Measurements from ENCODE around the gene TRIM50. TPM values are rescaled to one million over a fixed set of nuclear protein-coding genes. Genes with fewer than 3 reads are reported as not detected.
A peak's percentile ranks its signal among the peaks of the same experiment; 100 is the strongest.

The TRIM50 gene
- total and polyA plus RNA-seq, 2 of the 13 experiments (the other 11 are each of a cell fraction or from before 2014, with no cell fraction given): 4.2 to 24.5 TPM

DNA sequence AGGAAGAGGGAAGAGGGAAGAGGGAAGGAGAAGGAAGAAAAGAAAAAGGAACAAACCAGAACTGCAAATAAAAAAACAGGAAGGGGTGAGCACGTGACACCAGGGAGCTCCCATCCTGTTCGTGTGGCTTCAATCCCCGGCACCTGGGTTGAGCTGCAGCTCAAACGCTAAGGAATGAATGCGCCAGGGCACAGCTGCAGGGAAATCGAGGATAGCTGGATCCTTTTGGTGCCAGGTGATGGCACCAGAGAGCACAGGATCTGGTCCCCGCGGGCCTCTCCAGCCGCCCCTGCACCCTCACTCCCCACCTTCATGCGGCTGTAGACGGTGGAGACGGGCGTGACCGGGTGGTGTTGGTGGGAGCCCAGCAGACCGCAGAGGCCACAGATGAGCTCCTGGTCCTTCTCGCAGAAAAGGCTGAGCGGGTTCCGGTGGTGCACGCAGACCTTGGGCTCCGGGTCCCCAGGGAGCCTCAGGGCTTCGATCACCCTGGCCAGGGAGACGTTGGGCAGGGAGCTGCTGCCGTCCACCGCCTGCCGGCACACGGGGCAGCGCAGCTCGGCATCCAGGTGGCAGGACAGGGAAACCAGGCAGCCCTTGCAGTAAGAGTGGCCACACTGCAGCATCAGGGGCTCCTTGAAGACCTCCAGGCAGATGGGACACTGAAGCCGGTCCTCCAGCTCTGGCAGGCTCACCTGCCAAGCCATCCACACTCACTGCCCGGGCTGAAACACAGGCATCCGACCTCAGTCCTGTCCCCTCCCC is 3.6 kb downstream of the TRIM50 start (continued):
- TF ChIP-seq GABPB1 (CRISPR knock-in tag; IDR thresholded peaks at IDR 0.05) (peak; percentile 57; the same call in 1 of the 2 replicates), HOXA3 (CRISPR knock-in tag; IDR thresholded peaks at IDR 0.05) (peak; percentile 23; the same call in 1 of the 2 replicates), ETV5 (CRISPR knock-in tag; IDR thresholded peaks at IDR 0.05; ENCODE audit: borderline replicate concordance) (peak; percentile 16; the same call in 1 of the 2 replicates), ZNF292 (CRISPR knock-in tag; IDR thresholded peaks at IDR 0.05; ENCODE audit: borderline replicate concordance, low read depth) (peak; percentile 59; the same call in 1 of the 2 replicates), ZNF768 (CRISPR knock-in tag; IDR thresholded peaks at IDR 0.05) (0 out of 2 replicates have a peak, but pooled peaks have one; percentile 32), DR1 (CRISPR knock-in tag; IDR thresholded peaks at IDR 0.05) (0 out of 2 replicates have a peak, but pooled peaks have one; percentile 26), ZFX (CRISPR knock-in tag; IDR thresholded peaks at IDR 0.05; ENCODE audit: low read depth) (peak; percentile 47), NFKB2 (CRISPR knock-in tag; IDR thresholded peaks at IDR 0.05; ENCODE audit: borderline replicate concordance) (peak; percentile 68; the same call in 1 of the 2 replicates)
- TF ChIP-seq, protein P1, sequence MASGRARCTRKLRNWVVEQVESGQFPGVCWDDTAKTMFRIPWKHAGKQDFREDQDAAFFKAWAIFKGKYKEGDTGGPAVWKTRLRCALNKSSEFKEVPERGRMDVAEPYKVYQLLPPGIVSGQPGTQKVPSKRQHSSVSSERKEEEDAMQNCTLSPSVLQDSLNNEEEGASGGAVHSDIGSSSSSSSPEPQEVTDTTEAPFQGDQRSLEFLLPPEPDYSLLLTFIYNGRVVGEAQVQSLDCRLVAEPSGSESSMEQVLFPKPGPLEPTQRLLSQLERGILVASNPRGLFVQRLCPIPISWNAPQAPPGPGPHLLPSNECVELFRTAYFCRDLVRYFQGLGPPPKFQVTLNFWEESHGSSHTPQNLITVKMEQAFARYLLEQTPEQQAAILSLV (CRISPR knock-in tag; IDR thresholded peaks at IDR 0.05; ENCODE audit: borderline replicate concordance): 0 out of 2 replicates have a peak, but pooled peaks have one; percentile 38
- TF ChIP-seq, protein P2, sequence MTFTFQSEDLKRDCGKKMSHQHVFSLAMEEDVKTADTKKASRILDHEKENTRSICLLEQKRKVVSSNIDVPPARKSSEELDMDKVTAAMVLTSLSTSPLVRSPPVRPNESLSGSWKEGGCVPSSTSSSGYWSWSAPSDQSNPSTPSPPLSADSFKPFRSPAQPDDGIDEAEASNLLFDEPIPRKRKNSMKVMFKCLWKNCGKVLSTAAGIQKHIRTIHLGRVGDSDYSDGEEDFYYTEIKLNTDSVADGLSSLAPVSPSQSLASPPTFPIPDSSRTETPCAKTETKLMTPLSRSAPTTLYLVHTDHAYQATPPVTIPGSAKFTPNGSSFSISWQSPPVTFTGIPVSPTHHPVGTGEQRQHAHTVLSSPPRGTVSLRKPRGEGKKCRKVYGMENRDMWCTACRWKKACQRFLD (CRISPR knock-in tag; IDR thresholded peaks at IDR 0.05; ENCODE audit: borderline replicate concordance): 0 out of 2 replicates have a peak, but pooled peaks have one; percentile 60
- TF ChIP-seq, protein P3, sequence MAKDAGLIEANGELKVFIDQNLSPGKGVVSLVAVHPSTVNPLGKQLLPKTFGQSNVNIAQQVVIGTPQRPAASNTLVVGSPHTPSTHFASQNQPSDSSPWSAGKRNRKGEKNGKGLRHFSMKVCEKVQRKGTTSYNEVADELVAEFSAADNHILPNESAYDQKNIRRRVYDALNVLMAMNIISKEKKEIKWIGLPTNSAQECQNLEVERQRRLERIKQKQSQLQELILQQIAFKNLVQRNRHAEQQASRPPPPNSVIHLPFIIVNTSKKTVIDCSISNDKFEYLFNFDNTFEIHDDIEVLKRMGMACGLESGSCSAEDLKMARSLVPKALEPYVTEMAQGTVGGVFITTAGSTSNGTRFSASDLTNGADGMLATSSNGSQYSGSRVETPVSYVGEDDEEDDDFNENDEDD (CRISPR knock-in tag; IDR thresholded peaks at IDR 0.05; ENCODE audit: borderline replicate concordance): 0 out of 2 replicates have a peak, but pooled peaks have one; percentile 38
- TF ChIP-seq, protein P4, sequence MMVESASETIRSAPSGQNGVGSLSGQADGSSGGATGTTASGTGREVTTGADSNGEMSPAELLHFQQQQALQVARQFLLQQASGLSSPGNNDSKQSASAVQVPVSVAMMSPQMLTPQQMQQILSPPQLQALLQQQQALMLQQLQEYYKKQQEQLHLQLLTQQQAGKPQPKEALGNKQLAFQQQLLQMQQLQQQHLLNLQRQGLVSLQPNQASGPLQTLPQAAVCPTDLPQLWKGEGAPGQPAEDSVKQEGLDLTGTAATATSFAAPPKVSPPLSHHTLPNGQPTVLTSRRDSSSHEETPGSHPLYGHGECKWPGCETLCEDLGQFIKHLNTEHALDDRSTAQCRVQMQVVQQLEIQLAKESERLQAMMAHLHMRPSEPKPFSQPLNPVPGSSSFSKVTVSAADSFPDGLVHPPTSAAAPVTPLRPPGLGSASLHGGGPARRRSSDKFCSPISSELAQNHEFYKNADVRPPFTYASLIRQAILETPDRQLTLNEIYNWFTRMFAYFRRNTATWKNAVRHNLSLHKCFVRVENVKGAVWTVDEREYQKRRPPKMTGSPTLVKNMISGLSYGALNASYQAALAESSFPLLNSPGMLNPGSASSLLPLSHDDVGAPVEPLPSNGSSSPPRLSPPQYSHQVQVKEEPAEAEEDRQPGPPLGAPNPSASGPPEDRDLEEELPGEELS (CRISPR knock-in tag; IDR thresholded peaks at IDR 0.05): peak; percentile 31; the same call in 1 of the 2 replicates
- TF ChIP-seq, protein P5, sequence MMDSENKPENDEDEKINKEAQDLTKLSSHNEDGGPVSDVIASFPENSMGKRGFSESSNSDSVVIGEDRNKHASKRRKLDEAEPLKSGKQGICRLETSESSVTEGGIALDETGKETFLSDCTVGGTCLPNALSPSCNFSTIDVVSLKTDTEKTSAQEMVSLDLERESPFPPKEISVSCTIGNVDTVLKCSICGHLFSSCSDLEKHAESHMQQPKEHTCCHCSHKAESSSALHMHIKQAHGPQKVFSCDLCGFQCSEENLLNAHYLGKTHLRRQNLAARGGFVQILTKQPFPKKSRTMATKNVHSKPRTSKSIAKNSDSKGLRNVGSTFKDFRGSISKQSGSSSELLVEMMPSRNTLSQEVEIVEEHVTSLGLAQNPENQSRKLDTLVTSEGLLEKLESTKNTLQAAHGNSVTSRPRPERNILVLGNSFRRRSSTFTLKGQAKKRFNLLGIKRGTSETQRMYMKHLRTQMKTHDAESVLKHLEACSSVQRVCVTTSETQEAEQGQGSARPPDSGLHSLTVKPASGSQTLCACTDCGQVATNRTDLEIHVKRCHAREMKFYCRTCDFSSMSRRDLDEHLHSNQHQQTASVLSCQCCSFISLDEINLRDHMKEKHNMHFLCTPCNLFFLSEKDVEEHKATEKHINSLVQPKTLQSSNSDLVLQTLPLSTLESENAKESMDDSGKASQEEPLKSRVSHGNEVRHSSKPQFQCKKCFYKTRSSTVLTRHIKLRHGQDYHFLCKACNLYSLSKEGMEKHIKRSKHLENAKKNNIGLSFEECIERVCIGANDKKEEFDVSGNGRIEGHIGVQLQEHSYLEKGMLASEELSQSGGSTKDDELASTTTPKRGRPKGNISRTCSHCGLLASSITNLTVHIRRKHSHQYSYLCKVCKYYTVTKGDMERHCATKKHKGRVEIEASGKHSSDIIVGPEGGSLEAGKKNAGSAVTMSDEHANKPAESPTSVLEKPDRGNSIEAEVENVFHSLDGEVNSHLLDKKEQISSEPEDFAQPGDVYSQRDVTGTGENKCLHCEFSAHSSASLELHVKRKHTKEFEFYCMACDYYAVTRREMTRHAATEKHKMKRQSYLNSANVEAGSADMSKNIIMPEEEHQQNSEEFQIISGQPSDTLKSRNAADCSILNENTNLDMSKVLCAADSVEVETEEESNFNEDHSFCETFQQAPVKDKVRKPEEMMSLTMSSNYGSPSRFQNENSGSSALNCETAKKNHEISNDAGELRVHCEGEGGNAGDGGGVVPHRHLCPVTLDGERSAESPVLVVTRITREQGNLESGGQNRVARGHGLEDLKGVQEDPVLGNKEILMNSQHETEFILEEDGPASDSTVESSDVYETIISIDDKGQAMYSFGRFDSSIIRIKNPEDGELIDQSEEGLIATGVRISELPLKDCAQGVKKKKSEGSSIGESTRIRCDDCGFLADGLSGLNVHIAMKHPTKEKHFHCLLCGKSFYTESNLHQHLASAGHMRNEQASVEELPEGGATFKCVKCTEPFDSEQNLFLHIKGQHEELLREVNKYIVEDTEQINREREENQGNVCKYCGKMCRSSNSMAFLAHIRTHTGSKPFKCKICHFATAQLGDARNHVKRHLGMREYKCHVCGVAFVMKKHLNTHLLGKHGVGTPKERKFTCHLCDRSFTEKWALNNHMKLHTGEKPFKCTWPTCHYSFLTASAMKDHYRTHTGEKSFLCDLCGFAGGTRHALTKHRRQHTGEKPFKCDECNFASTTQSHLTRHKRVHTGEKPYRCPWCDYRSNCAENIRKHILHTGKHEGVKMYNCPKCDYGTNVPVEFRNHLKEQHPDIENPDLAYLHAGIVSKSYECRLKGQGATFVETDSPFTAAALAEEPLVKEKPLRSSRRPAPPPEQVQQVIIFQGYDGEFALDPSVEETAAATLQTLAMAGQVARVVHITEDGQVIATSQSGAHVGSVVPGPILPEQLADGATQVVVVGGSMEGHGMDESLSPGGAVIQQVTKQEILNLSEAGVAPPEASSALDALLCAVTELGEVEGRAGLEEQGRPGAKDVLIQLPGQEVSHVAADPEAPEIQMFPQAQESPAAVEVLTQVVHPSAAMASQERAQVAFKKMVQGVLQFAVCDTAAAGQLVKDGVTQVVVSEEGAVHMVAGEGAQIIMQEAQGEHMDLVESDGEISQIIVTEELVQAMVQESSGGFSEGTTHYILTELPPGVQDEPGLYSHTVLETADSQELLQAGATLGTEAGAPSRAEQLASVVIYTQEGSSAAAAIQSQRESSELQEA (CRISPR knock-in tag; IDR thresholded peaks at IDR 0.05; ENCODE audit: not compliant biosample characterization): peak; percentile 48
